GM12864 (cell line): ENCODE data around the gene USP34.

Source experiments
- DNase-seq: peaks from one replicate; pipeline ENCODE4 v3.0.0-alpha.2; 2011; ENCODE audit warnings: low read depth
- H3K4me3 ChIP-seq: 2 replicates; pipeline ENCODE4 v1.5.1; 2011; ENCODE audit warnings: mild to moderate bottlenecking, low read depth, low read length, control low read depth
- TF ChIP-seq, protein P1 (sequence below): IDR thresholded peaks from 2 replicates; pipeline ENCODE4 v1.5.1; 2011; ENCODE audit warnings: low read depth, mild to moderate bottlenecking, moderate library complexity, low read length, control low read depth, inconsistent platforms; ENCODE audit errors: missing control alignments

Gene USP34

DNA sequence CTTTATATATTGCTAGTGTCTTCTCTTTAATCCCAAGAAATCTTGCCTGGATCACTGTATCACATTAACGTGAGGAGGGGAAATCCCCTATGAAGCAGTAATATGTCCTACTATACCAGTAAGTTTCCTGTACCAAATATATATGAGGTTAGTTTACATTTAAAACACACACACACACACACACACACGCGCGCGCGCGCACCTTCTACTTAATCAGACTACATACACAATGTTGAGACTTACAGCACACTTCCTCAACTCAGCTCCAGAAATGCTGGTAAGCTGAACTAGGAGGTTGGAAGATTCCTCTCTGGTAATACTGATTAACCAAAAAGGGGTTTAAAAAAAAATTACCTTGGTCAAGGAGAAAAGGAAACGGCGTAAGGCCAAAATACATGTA, 49.3 kb downstream of the USP34 start:
- H3K4me3 ChIP-seq = no peak overlapping the region
- DNase-seq = no peak
- TF ChIP-seq, protein P1, sequence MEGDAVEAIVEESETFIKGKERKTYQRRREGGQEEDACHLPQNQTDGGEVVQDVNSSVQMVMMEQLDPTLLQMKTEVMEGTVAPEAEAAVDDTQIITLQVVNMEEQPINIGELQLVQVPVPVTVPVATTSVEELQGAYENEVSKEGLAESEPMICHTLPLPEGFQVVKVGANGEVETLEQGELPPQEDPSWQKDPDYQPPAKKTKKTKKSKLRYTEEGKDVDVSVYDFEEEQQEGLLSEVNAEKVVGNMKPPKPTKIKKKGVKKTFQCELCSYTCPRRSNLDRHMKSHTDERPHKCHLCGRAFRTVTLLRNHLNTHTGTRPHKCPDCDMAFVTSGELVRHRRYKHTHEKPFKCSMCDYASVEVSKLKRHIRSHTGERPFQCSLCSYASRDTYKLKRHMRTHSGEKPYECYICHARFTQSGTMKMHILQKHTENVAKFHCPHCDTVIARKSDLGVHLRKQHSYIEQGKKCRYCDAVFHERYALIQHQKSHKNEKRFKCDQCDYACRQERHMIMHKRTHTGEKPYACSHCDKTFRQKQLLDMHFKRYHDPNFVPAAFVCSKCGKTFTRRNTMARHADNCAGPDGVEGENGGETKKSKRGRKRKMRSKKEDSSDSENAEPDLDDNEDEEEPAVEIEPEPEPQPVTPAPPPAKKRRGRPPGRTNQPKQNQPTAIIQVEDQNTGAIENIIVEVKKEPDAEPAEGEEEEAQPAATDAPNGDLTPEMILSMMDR = no peak

DNA sequence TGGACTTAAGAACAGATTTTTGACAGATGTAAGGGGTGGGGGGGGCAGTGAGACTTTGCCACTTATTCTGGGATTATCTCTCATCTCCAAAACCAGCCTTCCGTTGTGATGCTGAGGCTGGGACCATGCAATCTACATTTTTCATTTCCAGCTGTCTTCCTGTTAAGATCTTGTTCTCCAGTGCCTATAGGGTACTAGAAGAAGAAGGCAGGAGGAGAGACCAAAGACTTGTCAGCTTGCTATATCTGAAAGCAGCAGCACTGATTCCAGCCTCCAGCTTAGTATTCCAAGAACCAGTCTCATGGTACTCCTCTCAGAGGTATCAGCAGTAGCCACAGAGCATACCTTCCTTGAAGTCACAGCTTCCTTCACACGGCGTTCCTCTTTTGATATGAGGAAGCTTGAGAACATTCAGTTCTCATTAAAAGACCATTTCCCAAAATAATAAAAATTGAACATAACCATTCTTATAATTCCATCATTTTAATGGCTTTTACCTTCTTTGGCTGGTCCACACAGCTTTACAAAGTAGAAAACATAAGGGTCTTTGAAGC, 49.8 kb downstream of the USP34 start:
- no peak overlapping the region for H3K4me3 ChIP-seq
- TF ChIP-seq, protein P1 = no peak
- DNase-seq = no peak

DNA sequence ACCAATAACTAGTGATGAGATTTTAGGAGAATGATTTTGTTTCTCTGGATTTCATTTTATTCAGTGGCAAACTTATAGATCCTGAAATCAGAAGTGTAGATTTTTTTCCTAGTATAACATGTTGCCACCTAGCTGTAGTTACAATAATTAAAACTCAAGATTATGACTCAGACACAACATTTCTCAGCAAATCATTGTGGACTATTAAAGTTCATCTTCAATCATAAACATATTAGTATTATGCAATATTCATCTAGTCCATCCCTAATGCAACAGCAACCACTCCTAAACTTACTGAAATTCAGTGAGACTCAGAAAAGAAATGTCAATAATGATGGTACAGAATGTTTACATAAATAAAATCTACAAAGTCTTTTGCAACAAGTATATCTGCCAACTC, 51.3 kb downstream of the USP34 start:
- H3K4me3 ChIP-seq = no peak overlapping the region
- DNase-seq = no peak
- TF ChIP-seq, protein P1 = no peak

DNA sequence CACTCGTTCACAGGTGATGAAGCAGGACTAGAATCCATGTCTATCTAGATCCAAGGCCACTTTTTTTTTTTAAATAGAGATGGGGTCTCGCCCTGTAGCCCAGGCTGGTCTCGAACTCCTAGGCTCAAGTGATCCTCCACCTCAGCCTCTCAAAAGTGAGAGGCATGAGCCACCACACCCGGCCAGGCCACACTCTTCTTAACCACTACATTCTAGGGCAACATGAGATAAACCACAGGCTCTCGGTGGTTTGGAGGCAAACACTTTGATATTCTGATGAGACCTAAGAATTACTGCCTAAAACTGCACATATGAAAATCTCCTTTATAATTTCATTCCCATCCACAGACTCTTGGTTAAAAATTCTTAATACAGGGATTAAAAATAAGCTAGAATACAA, 51.8 kb downstream of the USP34 start:
- no peak for DNase-seq
- H3K4me3 ChIP-seq = no peak overlapping the region
- TF ChIP-seq, protein P1 = no peak

DNA sequence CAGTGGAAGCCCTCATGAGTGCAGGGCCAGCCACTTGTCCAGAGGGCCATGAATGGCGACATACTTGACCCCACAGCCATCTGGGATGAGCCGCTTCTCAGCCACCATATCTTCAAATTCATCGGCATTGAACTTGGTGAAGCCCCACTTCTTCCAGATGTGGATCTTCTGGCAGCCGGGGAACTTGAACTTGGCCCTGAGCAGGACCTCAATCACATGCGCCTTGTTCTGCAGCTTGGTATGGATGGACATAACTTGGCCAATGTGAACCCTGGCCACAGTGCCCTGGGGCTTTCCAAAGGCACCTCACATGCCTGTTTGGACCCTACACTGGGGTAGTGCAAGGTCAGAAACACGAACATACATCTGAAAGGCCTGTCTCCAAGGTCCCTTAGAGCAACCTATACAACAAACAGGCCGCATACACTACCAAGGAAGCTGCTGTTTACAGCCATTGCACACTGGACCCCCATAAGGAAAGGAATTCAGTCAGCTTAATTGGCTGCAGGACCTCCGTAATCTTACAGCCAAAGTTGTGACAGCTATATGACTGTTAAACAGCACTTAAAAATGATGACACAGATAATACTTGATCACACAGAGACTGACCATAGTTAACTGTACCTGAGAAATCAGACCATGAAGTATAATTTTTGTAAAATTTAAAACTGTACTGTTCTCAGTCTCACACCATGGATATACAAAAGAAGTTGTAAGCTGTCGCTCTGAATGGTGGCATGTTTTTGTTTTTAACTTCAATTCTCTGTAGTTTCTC, 53.8 kb downstream of the USP34 start:
- no peak for DNase-seq
- TF ChIP-seq, protein P1 = no peak
- H3K4me3 ChIP-seq = no peak overlapping the region

DNA sequence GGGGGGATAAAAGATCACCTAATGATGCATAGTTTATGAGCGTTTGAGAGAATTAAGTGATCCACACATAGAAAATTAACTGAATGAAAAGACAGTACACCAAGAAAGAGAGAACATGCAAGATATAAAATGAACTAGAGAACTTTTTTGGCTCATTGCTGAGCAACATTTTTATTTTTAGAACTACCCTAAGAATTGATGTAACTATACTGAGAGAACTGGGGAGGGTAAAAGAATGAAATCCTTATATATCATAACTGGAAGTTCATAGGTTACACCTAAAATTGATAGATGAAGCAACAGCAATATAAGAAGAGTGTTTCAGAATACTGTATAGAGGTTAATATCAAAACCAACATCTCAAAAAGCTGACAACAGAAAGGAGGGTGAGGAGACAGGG, 55.6 kb downstream of the USP34 start:
- TF ChIP-seq, protein P1 = no peak
- no peak overlapping the region for H3K4me3 ChIP-seq
- DNase-seq = no peak

DNA sequence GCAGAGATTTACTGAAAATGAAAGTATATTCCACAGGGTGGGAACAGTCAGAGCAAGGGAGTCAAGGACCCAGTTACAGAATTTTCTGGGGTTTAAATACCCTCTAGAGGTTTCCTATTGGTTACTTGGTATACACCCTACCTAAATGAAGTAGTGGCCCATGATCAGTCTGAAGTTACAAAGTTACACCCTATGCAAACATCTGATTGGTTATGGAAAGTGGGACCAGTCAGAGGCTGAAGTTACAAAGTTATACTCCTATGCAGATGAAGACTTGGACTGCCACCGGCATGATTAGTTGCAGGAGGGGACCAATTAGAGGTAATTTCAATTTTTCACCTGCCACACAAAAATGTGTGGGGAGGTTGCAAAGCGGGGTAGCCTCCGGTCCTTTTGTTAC, 56.2 kb downstream of the USP34 start:
- no peak for DNase-seq
- H3K4me3 ChIP-seq = no peak overlapping the region
- TF ChIP-seq, protein P1 = no peak
